Measurements from ENCODE around the gene CCR5.
"Not testable (repeated sequence)": the region's sequence is repeated elsewhere in the genome, so short reads cannot be mapped to it uniquely, and the experiment has no call there.

CCR5 gene

GRCh38 chr3:46370839-46371518, at the start of gene CCR5:
Gene CCR5, plus strand, starts transcription at chr3:46370946. Its CDS starts 1,957 bp downstream, at chr3:46372903.
- ChIA-PET CTCF (interaction anchor here (1.5 kb wide), 1 partner anchor 292 kb away, joined by 5 read pairs; no protein-coding TSS in a partner anchor), POLR2A (no interaction called here)
- no peak for DNase-seq (ENCODE audit: extremely low spot score)

GRCh38 chr3:46321461-46322104, 49.2 kb upstream of the CCR5 start:
- DNase-seq (ENCODE audit: extremely low spot score) = no peak
- ChIA-PET CTCF (no interaction called here), POLR2A (no interaction called here)
- TF ChIP-seq SP1 (IDR thresholded peaks at IDR 0.05) (no peak), PKNOX1 (IDR thresholded peaks at IDR 0.05) (no peak), CTBP1 (IDR thresholded peaks at IDR 0.05; ENCODE audit: borderline replicate concordance) (no peak), BHLHE40 (IDR thresholded peaks at IDR 0.05; ENCODE audit: borderline replicate concordance) (no peak), FOXA1 (IDR thresholded peaks at IDR 0.05) (no peak), FOXK2 (IDR thresholded peaks at IDR 0.05) (no peak), ELF4 (IDR thresholded peaks at IDR 0.05) (no peak), ARNT (IDR thresholded peaks at IDR 0.05) (no peak), TARDBP (IDR thresholded peaks at IDR 0.05) (no peak), NFRKB (IDR thresholded peaks at IDR 0.05) (no peak), HDGF (IDR thresholded peaks at IDR 0.05; ENCODE audit: borderline replicate concordance) (no peak)

More at GRCh38 chr3:46370839-46371518, at the start of gene CCR5:
- no peak for TF ChIP-seq NFRKB (IDR thresholded peaks at IDR 0.05)
- TF ChIP-seq PKNOX1 (IDR thresholded peaks at IDR 0.05) = no peak
- no peak for TF ChIP-seq BHLHE40 (IDR thresholded peaks at IDR 0.05; ENCODE audit: borderline replicate concordance)
- TF ChIP-seq FOXM1 (IDR thresholded peaks at IDR 0.05; ENCODE audit: borderline replicate concordance) = no peak
- TF ChIP-seq SUZ12 (IDR thresholded peaks at IDR 0.05) = no peak
- no peak for TF ChIP-seq FOXK2 (IDR thresholded peaks at IDR 0.05)
- TF ChIP-seq SP1 (IDR thresholded peaks at IDR 0.05) = no peak
- no peak for TF ChIP-seq LEF1 (IDR thresholded peaks at IDR 0.05; ENCODE audit: borderline replicate concordance)
- TF ChIP-seq ELF4 (IDR thresholded peaks at IDR 0.05) = no peak
- no peak for TF ChIP-seq L3MBTL2 (conservative IDR thresholded peaks at IDR 0.05)
- no peak for TF ChIP-seq HDGF (IDR thresholded peaks at IDR 0.05; ENCODE audit: borderline replicate concordance)
- TF ChIP-seq TARDBP (IDR thresholded peaks at IDR 0.05) = no peak
- TF ChIP-seq FOXA1 (IDR thresholded peaks at IDR 0.05) = no peak
- TF ChIP-seq ZNF384 (IDR thresholded peaks at IDR 0.05) = no peak
- no peak for TF ChIP-seq CTBP1 (IDR thresholded peaks at IDR 0.05; ENCODE audit: borderline replicate concordance)
- TF ChIP-seq ARNT (IDR thresholded peaks at IDR 0.05) = no peak

GRCh38 chr3:46324036-46324435, 46.7 kb upstream of the CCR5 start:
- DNase-seq (ENCODE audit: extremely low spot score) = no peak
- no peak for TF ChIP-seq NFRKB (IDR thresholded peaks at IDR 0.05)
- no peak for TF ChIP-seq FOXA1 (IDR thresholded peaks at IDR 0.05)
- TF ChIP-seq ELF4 (IDR thresholded peaks at IDR 0.05) = no peak
- TF ChIP-seq SUZ12 (IDR thresholded peaks at IDR 0.05) = no peak
- no peak for TF ChIP-seq HDGF (IDR thresholded peaks at IDR 0.05; ENCODE audit: borderline replicate concordance)
- TF ChIP-seq PKNOX1 (IDR thresholded peaks at IDR 0.05) = no peak
- no peak for TF ChIP-seq ARNT (IDR thresholded peaks at IDR 0.05)
- TF ChIP-seq FOXM1 (IDR thresholded peaks at IDR 0.05; ENCODE audit: borderline replicate concordance) = no peak
- TF ChIP-seq ZNF384 (IDR thresholded peaks at IDR 0.05) = no peak
- no peak for TF ChIP-seq SP1 (IDR thresholded peaks at IDR 0.05)
- no peak for TF ChIP-seq TARDBP (IDR thresholded peaks at IDR 0.05)
- no peak for TF ChIP-seq LEF1 (IDR thresholded peaks at IDR 0.05; ENCODE audit: borderline replicate concordance)
- no peak for TF ChIP-seq FOXK2 (IDR thresholded peaks at IDR 0.05)
- no peak for TF ChIP-seq L3MBTL2 (conservative IDR thresholded peaks at IDR 0.05)
- no peak for TF ChIP-seq BHLHE40 (IDR thresholded peaks at IDR 0.05; ENCODE audit: borderline replicate concordance)
- no peak for TF ChIP-seq CTBP1 (IDR thresholded peaks at IDR 0.05; ENCODE audit: borderline replicate concordance)
- CTCF ChIA-PET = no interaction called here
- POLR2A ChIA-PET = no interaction called here

- no peak for DNase-seq (ENCODE audit: extremely low spot score)
- TF ChIP-seq PKNOX1 (IDR thresholded peaks at IDR 0.05) (no peak), L3MBTL2 (conservative IDR thresholded peaks at IDR 0.05) (no peak), FOXA1 (IDR thresholded peaks at IDR 0.05) (no peak), BHLHE40 (IDR thresholded peaks at IDR 0.05; ENCODE audit: borderline replicate concordance) (no peak), HDGF (IDR thresholded peaks at IDR 0.05; ENCODE audit: borderline replicate concordance) (no peak), ELF4 (IDR thresholded peaks at IDR 0.05) (no peak), TARDBP (IDR thresholded peaks at IDR 0.05) (no peak), ZNF384 (IDR thresholded peaks at IDR 0.05) (no peak), NFRKB (IDR thresholded peaks at IDR 0.05) (no peak), CTBP1 (IDR thresholded peaks at IDR 0.05; ENCODE audit: borderline replicate concordance) (no peak), FOXK2 (IDR thresholded peaks at IDR 0.05) (no peak), SP1 (IDR thresholded peaks at IDR 0.05) (no peak), SUZ12 (IDR thresholded peaks at IDR 0.05) (no peak), ARNT (IDR thresholded peaks at IDR 0.05) (no peak), FOXM1 (IDR thresholded peaks at IDR 0.05; ENCODE audit: borderline replicate concordance) (no peak)
- CTCF ChIA-PET = no interaction called here
- POLR2A ChIA-PET = no interaction called here
These were observed 45.0 kb upstream of the CCR5 start for GRCh38 chr3:46325645-46326300.

GRCh38 chr3:46330676-46331075, 40.1 kb upstream of the CCR5 start:
- POLR2A ChIA-PET; DNase-seq (ENCODE audit: extremely low spot score); CTCF ChIA-PET: not testable (repeated sequence)
